Fibroblast of peridontal ligament (primary cell): ENCODE measurements around the gene TMEM63B.
A peak's percentile ranks its signal among the peaks of the same experiment; 100 is the strongest.
"Not testable (repeated sequence)": the region's sequence is repeated elsewhere in the genome, so short reads cannot be mapped to it uniquely, and the experiment has no call there.

Source experiments
- DNase-seq: peaks from one replicate; pipeline ENCODE4 v3.0.0-alpha.2; 2010; ENCODE audit errors: extremely low read depth

Gene TMEM63B

DNA sequence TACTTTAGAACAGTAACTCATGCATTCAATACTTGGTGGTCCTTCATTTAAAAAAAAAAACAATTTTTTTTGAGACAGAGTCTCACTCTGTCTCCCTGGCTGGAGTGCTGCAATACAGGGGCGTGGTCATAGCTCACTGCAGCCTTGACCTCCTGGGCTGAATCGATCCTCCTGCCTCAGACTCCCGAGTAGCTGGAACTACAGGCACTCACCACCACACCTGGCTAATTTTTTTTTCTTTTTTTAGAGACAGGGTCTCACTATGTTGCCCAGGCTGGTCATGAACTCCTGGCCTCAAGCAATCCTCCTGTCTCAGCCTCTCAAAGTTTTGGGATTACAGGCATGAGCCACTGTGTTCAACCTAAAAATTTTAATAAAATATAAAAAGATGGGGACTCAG is 17.2 kb downstream of the TMEM63B start:
- not testable (repeated sequence) for DNase-seq

DNA sequence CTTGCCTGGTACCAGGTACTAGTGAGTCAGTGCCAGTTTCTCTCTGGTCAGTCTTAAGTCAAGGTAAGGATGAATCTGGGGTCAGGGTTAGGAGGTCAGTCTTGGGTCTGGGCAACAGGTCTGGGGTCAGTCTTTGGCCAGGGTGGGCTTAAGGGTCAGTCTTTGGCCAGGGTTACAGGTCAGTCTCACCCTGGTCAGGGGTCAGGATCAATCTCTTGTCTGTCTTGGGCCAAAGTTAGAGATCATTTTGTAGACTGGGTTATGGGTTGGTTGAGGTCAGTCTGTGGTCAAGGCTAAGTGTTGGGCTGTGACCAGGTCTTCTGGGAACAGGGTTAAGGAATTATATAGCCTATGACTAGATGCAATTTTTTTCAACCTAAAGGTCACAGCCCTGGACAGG is 18.5 kb downstream of the TMEM63B start:
- no peak for DNase-seq

- DNase-seq: no peak
Measured at GRCh38 chr6:44146685-44147084, 19.3 kb downstream of the TMEM63B start.

DNA sequence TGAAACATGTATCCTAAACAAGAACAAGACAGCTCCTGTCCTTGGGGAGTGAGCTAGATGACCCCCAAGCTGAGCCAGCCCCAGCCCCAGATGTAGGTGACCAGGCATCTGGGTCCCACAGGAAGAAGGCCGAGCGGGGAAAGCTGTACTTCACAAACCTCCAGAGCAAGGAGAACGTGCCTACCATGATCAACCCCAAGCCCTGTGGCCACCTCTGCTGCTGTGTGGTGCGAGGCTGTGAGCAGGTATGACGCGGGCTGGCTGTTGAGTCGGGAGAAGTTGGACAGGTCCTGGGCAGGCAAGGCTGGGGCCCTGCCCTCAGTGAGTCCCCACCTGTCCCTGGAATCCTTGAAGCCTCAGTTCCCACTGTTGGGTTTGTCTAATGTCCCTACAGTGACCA is 19.9 kb downstream of the TMEM63B start:
- DNase-seq: no peak

DNA sequence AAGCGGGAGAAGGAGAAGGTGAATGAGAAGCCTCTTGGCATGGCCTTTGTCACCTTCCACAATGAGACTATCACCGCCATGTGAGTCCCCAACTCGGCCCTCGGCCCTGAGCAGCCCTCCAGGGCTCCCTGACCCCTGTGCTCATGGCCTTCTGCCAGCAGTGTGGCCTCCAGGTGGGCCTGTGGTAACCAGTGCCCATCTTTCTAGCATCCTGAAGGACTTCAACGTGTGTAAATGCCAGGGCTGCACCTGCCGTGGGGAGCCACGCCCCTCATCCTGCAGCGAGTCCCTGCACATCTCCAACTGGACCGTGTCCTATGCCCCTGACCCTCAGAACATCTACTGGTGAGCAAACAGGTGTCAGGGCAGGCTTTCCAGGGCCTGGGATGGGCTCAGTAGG is 21.0 kb downstream of the TMEM63B start:
- DNase-seq: no peak

DNA sequence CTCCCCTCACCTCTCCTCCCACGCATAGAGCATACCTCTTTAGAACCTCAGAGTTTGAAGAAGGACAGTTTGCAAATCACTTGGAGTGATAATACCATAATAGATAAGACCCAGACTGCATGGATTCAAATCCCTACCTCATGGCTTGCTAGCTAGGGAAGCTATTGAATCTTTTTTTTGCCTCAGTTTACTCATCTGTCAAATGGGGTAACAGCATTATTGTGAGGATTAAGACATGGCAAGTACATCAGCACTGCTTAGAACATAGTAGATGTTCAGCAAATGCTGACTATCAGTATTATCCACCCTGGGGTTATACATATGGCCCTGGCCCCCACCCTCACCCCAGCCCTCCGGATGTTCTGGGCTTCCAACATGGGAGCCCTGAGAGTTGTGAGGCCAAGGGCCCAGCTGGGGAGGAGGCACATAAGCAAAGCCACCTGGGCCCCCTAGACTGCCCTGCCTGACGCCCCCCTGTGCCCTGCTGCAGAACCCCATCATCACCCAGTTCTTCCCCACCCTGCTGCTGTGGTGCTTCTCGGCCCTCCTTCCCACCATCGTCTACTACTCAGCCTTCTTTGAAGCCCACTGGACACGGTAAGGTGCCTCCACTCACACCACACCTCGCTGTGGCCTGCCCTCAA is 22.1 kb downstream of the TMEM63B start:
- DNase-seq: no peak

DNA sequence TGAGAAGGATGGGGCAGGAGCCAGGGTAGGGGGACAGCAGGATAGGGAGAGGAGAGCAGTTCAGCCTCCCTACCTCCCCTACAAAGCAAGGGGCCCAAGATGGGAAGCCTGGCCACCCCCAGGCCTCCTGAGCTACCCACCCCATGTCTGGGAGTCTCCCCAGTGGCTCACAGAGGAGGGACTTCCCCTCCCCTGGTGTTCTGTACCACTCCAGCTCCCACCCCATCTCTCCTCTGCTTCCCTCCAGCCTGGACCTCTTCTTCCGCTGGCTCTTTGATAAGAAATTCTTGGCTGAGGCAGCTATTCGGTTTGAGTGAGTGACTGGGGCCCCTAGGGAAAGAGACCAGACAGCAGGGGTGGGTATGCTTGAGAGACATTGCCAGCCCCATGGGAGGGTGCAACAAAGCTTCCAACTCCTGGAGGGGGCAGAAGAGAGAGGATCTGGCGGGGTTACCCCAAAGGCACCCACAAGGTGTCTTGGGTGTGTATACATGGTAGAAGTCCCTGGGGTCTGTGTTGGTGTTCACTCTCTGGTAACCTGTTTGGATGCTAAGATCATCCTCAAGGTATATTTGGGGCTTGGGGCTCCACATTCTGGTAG is 23.1 kb downstream of the TMEM63B start:
- no peak for DNase-seq

DNA sequence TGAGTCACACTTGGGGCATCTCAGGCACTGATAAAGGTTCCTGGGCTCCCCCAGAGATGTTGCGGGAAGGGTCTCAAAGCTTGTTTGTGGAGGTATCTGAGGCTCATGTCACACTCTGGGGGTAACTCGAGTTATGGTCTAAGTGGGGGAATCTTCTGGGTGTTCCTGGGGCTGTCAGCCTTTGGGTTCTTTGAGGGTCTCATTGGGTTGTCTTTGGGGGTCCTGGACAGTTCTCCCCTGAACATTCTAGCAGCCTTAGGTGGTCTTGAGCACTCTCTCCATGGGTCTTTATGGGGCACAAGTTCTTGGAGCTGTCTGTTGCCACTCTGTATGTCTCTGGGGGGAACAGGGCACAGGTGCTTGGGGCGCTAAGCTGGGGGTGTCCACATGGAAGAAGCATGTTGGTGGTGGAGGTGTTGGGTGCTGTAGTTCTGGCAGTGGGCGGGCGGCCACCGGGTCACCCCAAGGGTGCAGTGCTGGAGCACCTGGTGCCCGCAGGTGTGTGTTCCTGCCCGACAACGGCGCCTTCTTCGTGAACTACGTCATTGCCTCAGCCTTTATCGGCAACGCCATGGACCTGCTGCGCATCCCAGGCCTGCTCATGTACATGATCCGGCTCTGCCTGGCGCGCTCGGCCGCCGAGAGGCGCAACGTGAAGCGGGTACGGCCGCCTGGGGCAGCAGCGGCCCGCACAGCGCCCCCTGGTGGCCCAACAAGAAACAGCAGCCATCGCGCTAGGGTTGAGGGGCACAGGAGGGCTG is 24.2 kb downstream of the TMEM63B start:
- peak; percentile 49 for DNase-seq

DNA sequence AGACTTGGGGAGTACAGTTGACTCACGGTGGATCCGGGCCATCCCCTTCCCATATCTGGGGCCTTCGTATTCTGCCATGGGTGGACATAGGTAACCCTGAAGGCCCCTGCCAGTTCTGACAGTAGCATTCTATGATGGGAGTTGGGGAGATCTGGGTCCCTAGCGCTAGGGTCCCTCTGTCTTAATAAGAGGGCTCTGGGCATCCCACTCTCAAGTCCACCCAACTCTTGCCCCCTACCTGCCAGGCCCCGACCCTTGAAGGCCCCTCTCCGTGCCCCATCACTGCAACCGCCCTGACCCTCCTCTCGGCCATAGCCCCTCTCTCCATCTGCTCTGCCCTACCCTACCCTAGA is 24.7 kb downstream of the TMEM63B start:
- DNase-seq: no peak

- DNase-seq: no peak
Measured at GRCh38 chr6:44152533-44152932, 25.2 kb downstream of the TMEM63B start.

GRCh38 chr6:44154067-44154466 is 26.7 kb downstream of the TMEM63B start:
- DNase-seq: no peak

- no peak for DNase-seq
Measured at GRCh38 chr6:44156494-44157151, 29.3 kb downstream of the TMEM63B start.

GRCh38 chr6:44157152-44157521 is 29.8 kb downstream of the TMEM63B start:
- DNase-seq: no peak

GRCh38 chr6:44158770-44159228 is 31.4 kb downstream of the TMEM63B start, which contains the start of gene CAPN11:
TSS of gene CAPN11 (plus strand) at chr6:44158820. CDS start at chr6:44158849, 29 bp downstream.
- no peak for DNase-seq

DNA sequence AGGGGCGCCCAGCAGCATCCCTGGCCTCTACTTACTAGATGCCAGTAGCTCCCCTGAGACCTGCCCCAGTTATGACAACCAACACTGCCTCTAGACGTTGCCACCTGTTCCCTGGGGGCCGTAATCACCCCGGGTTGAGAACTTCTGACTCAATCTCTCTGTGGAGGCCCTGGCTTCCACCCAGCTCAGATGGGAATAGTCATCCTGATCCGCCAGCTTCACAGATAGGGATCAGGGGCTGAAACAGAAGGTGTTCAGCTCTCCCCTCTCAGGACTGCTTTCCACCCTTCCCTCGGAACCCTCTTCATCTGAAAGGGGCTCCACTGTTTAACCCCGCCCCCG is 34.6 kb downstream of the TMEM63B start:
- peak; percentile 22 for DNase-seq

DNA sequence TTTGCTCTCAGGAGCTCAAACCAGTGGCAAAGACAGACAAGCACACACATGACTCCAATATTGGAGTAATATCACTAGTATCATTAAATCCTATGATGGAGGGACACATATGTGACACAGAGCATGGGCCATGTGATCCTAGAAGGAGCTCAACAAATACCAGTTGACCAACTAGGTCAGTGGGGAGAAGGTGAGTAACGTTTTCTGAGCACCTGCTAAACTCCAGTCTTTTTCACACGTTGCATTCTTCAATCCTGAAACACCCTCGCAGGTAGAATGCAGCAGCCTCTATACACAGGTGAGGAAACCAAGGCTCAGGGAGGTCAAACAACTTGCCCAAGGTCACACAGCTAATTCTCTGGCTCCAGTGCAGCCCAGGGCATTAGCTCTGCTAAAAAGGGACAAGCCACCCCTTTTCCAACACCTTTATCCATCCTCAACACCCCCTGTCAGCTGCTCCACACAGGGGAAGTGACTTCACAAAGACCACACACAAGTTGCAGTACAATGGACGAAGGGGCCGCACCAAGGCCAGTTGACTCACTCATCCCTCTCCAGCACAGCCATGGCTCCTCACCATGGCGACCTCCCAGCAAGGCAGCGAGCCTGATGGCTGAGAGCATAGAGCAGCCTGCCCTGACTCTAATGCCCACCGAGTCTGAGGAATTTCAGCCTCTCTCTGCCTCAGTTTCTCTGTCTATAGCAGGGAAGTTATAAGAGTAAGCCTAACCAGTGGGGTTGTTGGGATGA is 35.7 kb downstream of the TMEM63B start:
- DNase-seq: no peak

DNA sequence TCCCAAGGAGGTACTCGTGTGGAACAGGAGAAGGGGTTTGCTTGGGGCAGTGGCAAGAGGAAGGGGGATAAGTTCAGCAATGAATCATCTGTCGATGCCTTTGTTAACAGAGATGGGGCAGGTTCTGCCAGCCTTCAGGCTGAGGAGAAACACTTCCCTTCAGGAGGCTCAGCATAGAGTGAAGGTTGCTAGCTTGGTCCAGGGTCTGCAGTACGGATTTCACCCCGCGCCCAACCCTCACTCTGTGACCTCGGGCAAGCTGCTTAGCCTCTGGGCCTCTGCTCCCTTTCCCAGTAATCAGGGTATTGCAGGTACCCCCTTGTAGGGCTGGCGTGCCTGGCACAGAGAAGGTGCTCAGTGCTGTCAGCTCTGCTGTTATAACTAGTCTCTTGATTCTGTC is 38.8 kb downstream of the TMEM63B start:
- no peak for DNase-seq

- no peak for DNase-seq
Measured at GRCh38 chr6:44166591-44167184, 39.3 kb downstream of the TMEM63B start.

DNA sequence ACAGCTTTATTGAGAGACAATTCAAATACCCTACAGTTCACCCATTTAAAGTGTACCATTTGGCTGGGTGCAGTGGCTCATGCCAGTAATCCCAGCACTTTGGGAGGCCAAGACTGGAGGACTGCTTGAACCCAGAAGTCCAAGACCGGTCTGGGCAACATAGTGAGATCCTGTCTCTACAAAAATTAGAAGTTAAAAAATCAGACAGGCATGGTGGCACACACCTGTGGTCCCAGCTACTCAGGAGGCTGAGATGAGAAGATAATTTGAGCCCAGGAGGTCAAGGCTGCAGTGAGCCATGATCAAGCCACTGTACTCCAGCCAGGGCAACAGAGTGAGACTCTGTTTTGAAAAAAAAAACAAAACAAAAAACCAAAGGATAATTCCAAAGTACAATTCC is 40.2 kb downstream of the TMEM63B start:
- DNase-seq: no peak

GRCh38 chr6:44169154-44169553 is 41.8 kb downstream of the TMEM63B start:
- DNase-seq: no peak

- DNase-seq: no peak
Measured at GRCh38 chr6:44169886-44170570, 42.7 kb downstream of the TMEM63B start.
